H1 (cell line): ENCODE measurements around the gene LRBA. TPM values are rescaled to one million over a fixed set of nuclear protein-coding genes. Genes with fewer than 3 reads are reported as not detected.

Experiments used
- CTCF ChIA-PET: fragments of 300-600 bp; sonication (Branson Sonifier 250); formaldehyde crosslinking; loops from one replicate; lab custom pipeline; 2021; ENCODE audit not compliant: partially characterized antibody; lab: Charles Lee
- POLR2A ChIA-PET: fragments of 300-600 bp; sonication (Branson Sonifier 250); formaldehyde crosslinking; loops from one replicate; lab custom pipeline; 2021; ENCODE audit warnings: inconsistent platforms; ENCODE audit not compliant: partially characterized antibody; lab: Charles Lee
- DNase-seq, 2 experiments: peaks; one replicate each; pipeline versions ENCODE4 v3.0.0 to v3.0.0-alpha.2; 2010 to 2022; ENCODE audit warnings: low spot score in 2 of 2, low read depth in 1 of 2, mixed read lengths in 1 of 2
- FAIRE-seq: peaks from 2 replicates; lab custom pipeline; 2011; peaks lifted over from hg19 to GRCh38; lab: Jason Lieb, UNC
- H2AFZ ChIP-seq: 2 replicates; pipeline ENCODE4 v1.8.1; 2012; ENCODE audit warnings: low read length, inconsistent platforms
- H2AK5ac ChIP-seq: 2 replicates; pipeline ENCODE4 v1.6.1; 2013; ENCODE audit warnings: low read depth, low read length
- H2BK120ac ChIP-seq: replicated peaks from 2 replicates; pipeline ENCODE3; 2013; ENCODE audit warnings: low read depth, low read length, inconsistent platforms
- H2BK12ac ChIP-seq: 2 replicates; pipeline ENCODE4 v1.6.1; 2013; ENCODE audit warnings: low read depth, low read length
- H2BK15ac ChIP-seq: 2 replicates; pipeline ENCODE4 v1.6.1; 2013; ENCODE audit warnings: low read length
- H2BK20ac ChIP-seq: 2 replicates; pipeline ENCODE4 v1.6.1; 2013; ENCODE audit warnings: low read length
- H2BK5ac ChIP-seq: 2 replicates; pipeline ENCODE4 v1.6.1; 2013; ENCODE audit warnings: low read depth, low read length
- H3K14ac ChIP-seq: 2 replicates; pipeline ENCODE4 v1.6.1; 2013; ENCODE audit warnings: inconsistent platforms; ENCODE audit not compliant: insufficient read length
- H3K18ac ChIP-seq: 2 replicates; pipeline ENCODE4 v1.6.1; 2013; ENCODE audit warnings: low read length; ENCODE audit errors: extremely low read depth
- H3K23ac ChIP-seq: 2 replicates; pipeline ENCODE4 v1.6.1; 2013; ENCODE audit warnings: inconsistent platforms; ENCODE audit not compliant: insufficient read length
- H3K23me2 ChIP-seq: 2 replicates; pipeline ENCODE4 v1.6.1; 2013; ENCODE audit warnings: low read depth, low read length
- H3K27ac ChIP-seq: 2 replicates; pipeline ENCODE4 v1.6.1; 2011; ENCODE audit warnings: low read depth, low read length, inconsistent platforms
- H3K27me3 ChIP-seq, 4 experiments: replicated peaks in 1 of 4; 1 replicate in 1 of 4; 2 replicates in 3 of 4; pipeline versions ENCODE4 v1.6.1 to v1.8.1; 2011 to 2013; ENCODE audit warnings: low read length in 3 of 4, mild to moderate bottlenecking in 3 of 4, inconsistent platforms in 2 of 4, mixed read lengths in 2 of 4, moderate library complexity in 1 of 4; ENCODE audit not compliant: control insufficient read depth in 3 of 4, insufficient read depth in 3 of 4; ENCODE audit errors: extremely low read depth in 1 of 4
- H3K36me3 ChIP-seq, 4 experiments: 2 replicates each; pipeline versions ENCODE4 v1.6.1 to v1.8.1; 2011 to 2013; ENCODE audit warnings: mild to moderate bottlenecking in 4 of 4, low read length in 3 of 4, moderate library complexity in 2 of 4, control low read depth in 1 of 4, inconsistent platforms in 1 of 4; ENCODE audit not compliant: insufficient read depth in 4 of 4, control insufficient read depth in 2 of 4
- H3K4ac ChIP-seq: replicated peaks from 2 replicates; pipeline ENCODE3; 2013; ENCODE audit warnings: low read length, low read depth, mixed read lengths, inconsistent platforms; ENCODE audit not compliant: insufficient read length
- H3K4me1 ChIP-seq, 4 experiments: replicated peaks in 1 of 4; 1 replicate in 1 of 4; 2 replicates in 3 of 4; pipeline versions ENCODE4 v1.6.1 to v1.8.1; 2011 to 2013; ENCODE audit warnings: low read length in 3 of 4, inconsistent platforms in 2 of 4, mixed read lengths in 1 of 4; ENCODE audit not compliant: insufficient read depth in 4 of 4, control insufficient read depth in 3 of 4
- H3K4me2 ChIP-seq, 2 experiments: 2 replicates each; pipeline versions ENCODE4 v1.6.1 to v1.8.1; 2011 to 2013; ENCODE audit warnings: low read depth in 2 of 2, low read length in 2 of 2, control low read depth in 1 of 2, inconsistent platforms in 1 of 2, mild to moderate bottlenecking in 1 of 2; ENCODE audit not compliant: insufficient read depth in 1 of 2
- H3K4me3 ChIP-seq, 4 experiments: fragments of 200-600, 300-600 bp in 1 of 4; sonication (generic), shearing (Covaris generic), sonication (Bioruptor Twin) in 1 of 4; 2 replicates each; pipeline versions ENCODE4 v1.5.1 to v1.8.1; 2011 to 2016; ENCODE audit warnings: low read length in 4 of 4, low read depth in 3 of 4, control low read depth in 2 of 4, inconsistent platforms in 2 of 4, mild to moderate bottlenecking in 2 of 4, mixed read lengths in 1 of 4, moderate library complexity in 1 of 4; ENCODE audit not compliant: insufficient read depth in 2 of 4; ENCODE audit errors: extremely low read depth in 1 of 4
- H3K56ac ChIP-seq: replicated peaks from 2 replicates; pipeline ENCODE3; 2013; ENCODE audit warnings: low read depth, mild to moderate bottlenecking, mixed read lengths, low read length, inconsistent platforms; ENCODE audit not compliant: insufficient read length
- H3K79me1 ChIP-seq: 2 replicates; pipeline ENCODE4 v1.6.1; 2013; ENCODE audit warnings: low read depth, low read length, control low read depth
- H3K79me2 ChIP-seq, 2 experiments: 2 replicates each; pipeline versions ENCODE4 v1.6.1 to v1.8.1; 2012 to 2013; ENCODE audit warnings: low read length in 2 of 2, mild to moderate bottlenecking in 2 of 2, inconsistent platforms in 1 of 2; ENCODE audit not compliant: insufficient read depth in 2 of 2, control insufficient read depth in 1 of 2
- H3K9ac ChIP-seq, 4 experiments: replicated peaks in 1 of 4; 1 replicate in 1 of 4; 2 replicates in 3 of 4; pipeline versions ENCODE4 v1.6.1 to v1.8.1; 2011 to 2013; ENCODE audit warnings: low read depth in 3 of 4, low read length in 3 of 4, control low read depth in 2 of 4, mild to moderate bottlenecking in 2 of 4, moderate library complexity in 2 of 4, inconsistent platforms in 1 of 4; ENCODE audit errors: extremely low read depth in 1 of 4
- H3K9me3 ChIP-seq, 2 experiments: 2 replicates each; pipeline versions ENCODE4 v1.6.1 to v1.8.1; 2012 to 2013; ENCODE audit warnings: mild to moderate bottlenecking in 2 of 2, moderate library complexity in 2 of 2, control low read depth in 1 of 2, inconsistent platforms in 1 of 2, low read depth in 1 of 2, low read length in 1 of 2, mixed read lengths in 1 of 2; ENCODE audit not compliant: insufficient read depth in 2 of 2
- H4K20me1 ChIP-seq, 2 experiments: replicated peaks in 1 of 2; 2 replicates each; pipeline versions ENCODE3 to v1.8.1; 2011 to 2013; ENCODE audit warnings: inconsistent platforms in 2 of 2, low read length in 2 of 2, mild to moderate bottlenecking in 1 of 2; ENCODE audit not compliant: insufficient read depth in 2 of 2, control insufficient read depth in 1 of 2
- H4K5ac ChIP-seq: 2 replicates; pipeline ENCODE4 v1.6.1; 2013; ENCODE audit warnings: low read length, low read depth, mixed read lengths, inconsistent platforms; ENCODE audit not compliant: insufficient read length
- H4K8ac ChIP-seq: 2 replicates; pipeline ENCODE4 v1.8.0; 2013; ENCODE audit warnings: mild to moderate bottlenecking, moderate library complexity, low read length, inconsistent platforms; ENCODE audit not compliant: insufficient read depth; ENCODE audit errors: extremely low read depth
- H4K91ac ChIP-seq: replicated peaks from 2 replicates; pipeline ENCODE3; 2013; ENCODE audit warnings: low read length, mixed read lengths, inconsistent platforms; ENCODE audit not compliant: insufficient read length
- WGBS, 2 experiments: shearing (Covaris generic) in 1 of 2; methylation state at CpG; one replicate each; pipeline versions ENCODE4 v1.1.6 to v1.1.7; 2013 to 2015; ENCODE audit warnings: low lambda C conversion rate in 2 of 2, mixed read lengths in 2 of 2, inconsistent platforms in 1 of 2, low coverage in 1 of 2, missing lambda C conversion rate in 1 of 2; ENCODE audit not compliant: insufficient replicate concordance in 2 of 2, insufficient coverage in 1 of 2, insufficient read length in 1 of 2; ENCODE audit errors: extremely low coverage in 1 of 2, missing lambda C conversion rate in 1 of 2; 5-methylcytosine and 5-hydroxymethylcytosine counted together
- polyA plus RNA-seq, 7 experiments: library from polyadenylated mRNA; depleted of rRNA in 3 of 7; stranded (reverse) in 5 of 7; unstranded in 2 of 7; fragments of >200 nt in 5 of 7; fragments of 200-250 nt in 2 of 7; gene quantifications; 1 replicate in 5 of 7; 2 replicates in 1 of 7; 4 replicates in 1 of 7; pipeline versions ENCODE4 v1.2.1 to v1.2.3, GENCODE V29; 2011 to 2013; ENCODE audit warnings: missing spikeins in 2 of 7, mixed read lengths in 2 of 7
- total RNA-seq: library from RNA; stranded (reverse); fragmentation: NEBNext Ultra II Directional; extraction: Animal tissue kit (Norgen Biotek cat#: 25700); gene quantifications from 2 replicates; pipeline ENCODE4 v1.2.1, GENCODE V29; 2021

Gene LRBA
- total and polyA plus RNA-seq, 2 of the 8 experiments (the other 6 are each of a cell fraction or from before 2014, with no cell fraction given): 54.6 to 83.2 TPM

GRCh38 chr4:150589157-150589556, 425.9 kb downstream of the LRBA start:
- H3K36me3 ChIP-seq: no peaks in the 10 kb centered on the region; a peak in 2 of 8 replicates
- no peaks in the 10 kb centered on the region for H3K9me3 ChIP-seq
- CTCF ChIA-PET: interaction anchor here (1.3 kb wide), 1 partner anchor 17 kb away, joined by 3 read pairs; no protein-coding TSS in a partner anchor
- POLR2A ChIA-PET: interaction anchor here (1.7 kb wide), 1 partner anchor 10 kb away, joined by 4 read pairs; no protein-coding TSS in a partner anchor
- H3K4me1 ChIP-seq: peaks cover 0 to 13% (median 7%) of the 10 kb centered on the region in 4 experiments; a peak in 5 of 7 replicates
- H3K4me2 ChIP-seq: no peak overlapping the region
- no peak overlapping the region for H3K4ac ChIP-seq
- H3K56ac ChIP-seq: no peak overlapping the region
- 86% methylated on average over 2 of the region's 2 CpGs; no CpG with 5 or more reads in 1 of the 2 experiments for WGBS, 2 experiments
- no peak overlapping the region for H3K4me3 ChIP-seq
- H3K27ac ChIP-seq: no peak overlapping the region
- no peak overlapping the region for H2BK12ac ChIP-seq
- no peak overlapping the region for H3K9ac ChIP-seq
- H3K79me1 ChIP-seq: no peaks in the 10 kb centered on the region
- no peak overlapping the region for H2BK120ac ChIP-seq
- DNase-seq (no peak), FAIRE-seq (no peak)
- no peak overlapping the region for H3K14ac ChIP-seq
- H3K23ac ChIP-seq: no peak overlapping the region
- no peak overlapping the region for H3K18ac ChIP-seq
- no peak overlapping the region for H2AK5ac ChIP-seq
- H4K91ac ChIP-seq: no peak overlapping the region
- H3K23me2 ChIP-seq: no peaks in the 10 kb centered on the region
- H2BK20ac ChIP-seq: no peak overlapping the region
- H3K27me3 ChIP-seq: peaks cover 0 to 6% (median under 1%) of the 10 kb centered on the region in 4 experiments; a peak in 3 of 7 replicates
- no peak overlapping the region for H2BK15ac ChIP-seq
- H2AFZ ChIP-seq: no peak overlapping the region
- H3K79me2 ChIP-seq: no peaks in the 10 kb centered on the region
- no peak overlapping the region for H4K5ac ChIP-seq
- no peak overlapping the region for H4K8ac ChIP-seq
- no peaks in the 10 kb centered on the region for H4K20me1 ChIP-seq
- no peak overlapping the region for H2BK5ac ChIP-seq
